Embryonic facial prominence (tissue), 1 donor: ENCODE measurements around the gene CLEC16A.

Source experiments
- DNase-seq: peaks from one replicate; pipeline ENCODE4 v3.0.0-alpha.2; 2016; ENCODE audit errors: extremely low spot score

Gene CLEC16A

DNA sequence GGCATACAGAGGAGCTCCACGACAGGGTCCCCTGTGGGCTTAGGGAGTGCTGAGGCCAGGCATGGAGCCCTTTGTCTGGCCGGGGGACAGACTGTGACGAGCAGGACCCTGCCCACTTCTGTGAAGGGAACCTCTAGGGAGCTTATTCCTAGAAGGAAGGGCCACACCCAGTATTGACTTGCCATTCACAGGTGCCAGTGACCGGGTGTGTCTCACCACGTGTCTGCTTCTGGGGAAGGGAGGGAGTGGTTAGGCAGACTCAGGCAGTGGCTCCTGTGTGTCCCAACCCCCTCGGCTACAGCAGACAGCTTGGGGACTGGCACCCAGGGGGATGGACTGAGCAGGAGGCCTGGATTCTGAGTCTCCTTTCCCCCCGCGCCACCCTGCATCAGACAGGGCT, 254.5 kb downstream of the CLEC16A start:
- no peak for DNase-seq

- no peak for DNase-seq
Observed at GRCh38 chr16:11200592-11200991, 256.2 kb downstream of the CLEC16A start.

- no peak for DNase-seq
Observed at GRCh38 chr16:11201498-11202259, 257.3 kb downstream of the CLEC16A start.

- no peak for DNase-seq
Observed at GRCh38 chr16:11202260-11203091, 258.1 kb downstream of the CLEC16A start.

GRCh38 chr16:11203111-11203623, 258.8 kb downstream of the CLEC16A start:
- no peak for DNase-seq

GRCh38 chr16:11204513-11205047, 260.2 kb downstream of the CLEC16A start:
- no peak for DNase-seq

DNA sequence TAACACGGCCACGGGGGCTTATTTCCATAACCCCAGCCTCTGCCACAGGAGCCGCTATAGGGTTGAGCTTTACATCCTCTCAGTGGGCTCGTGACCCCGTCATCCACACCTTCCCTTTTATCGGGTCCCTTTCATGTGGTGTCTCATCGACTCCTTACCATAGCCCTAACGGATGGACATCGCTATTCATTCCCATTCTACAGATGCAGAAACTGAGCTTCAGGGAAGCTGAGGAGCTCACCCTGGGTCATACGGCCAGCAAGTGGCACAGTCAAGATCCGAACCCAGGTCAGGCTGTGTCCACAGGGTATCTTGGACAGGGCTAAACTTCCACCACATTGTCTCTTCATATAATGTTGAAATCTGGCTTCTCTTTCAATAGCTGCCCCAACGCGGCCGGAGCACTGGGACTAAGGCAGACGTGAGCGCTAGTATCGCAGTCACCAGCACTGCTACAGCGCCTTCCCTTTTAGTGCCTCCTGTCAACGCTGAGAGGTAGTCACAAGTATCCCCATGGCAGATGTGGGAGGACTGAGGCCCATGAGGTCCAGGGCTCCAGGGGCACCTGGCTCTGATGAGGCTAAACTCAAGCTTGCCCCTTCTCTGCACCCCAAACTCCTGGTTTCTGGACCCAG, 260.8 kb downstream of the CLEC16A start:
- DNase-seq: no peak

GRCh38 chr16:11205754-11206581, 261.6 kb downstream of the CLEC16A start:
- no peak for DNase-seq

GRCh38 chr16:11207646-11208045, 263.3 kb downstream of the CLEC16A start:
- DNase-seq: no peak

DNA sequence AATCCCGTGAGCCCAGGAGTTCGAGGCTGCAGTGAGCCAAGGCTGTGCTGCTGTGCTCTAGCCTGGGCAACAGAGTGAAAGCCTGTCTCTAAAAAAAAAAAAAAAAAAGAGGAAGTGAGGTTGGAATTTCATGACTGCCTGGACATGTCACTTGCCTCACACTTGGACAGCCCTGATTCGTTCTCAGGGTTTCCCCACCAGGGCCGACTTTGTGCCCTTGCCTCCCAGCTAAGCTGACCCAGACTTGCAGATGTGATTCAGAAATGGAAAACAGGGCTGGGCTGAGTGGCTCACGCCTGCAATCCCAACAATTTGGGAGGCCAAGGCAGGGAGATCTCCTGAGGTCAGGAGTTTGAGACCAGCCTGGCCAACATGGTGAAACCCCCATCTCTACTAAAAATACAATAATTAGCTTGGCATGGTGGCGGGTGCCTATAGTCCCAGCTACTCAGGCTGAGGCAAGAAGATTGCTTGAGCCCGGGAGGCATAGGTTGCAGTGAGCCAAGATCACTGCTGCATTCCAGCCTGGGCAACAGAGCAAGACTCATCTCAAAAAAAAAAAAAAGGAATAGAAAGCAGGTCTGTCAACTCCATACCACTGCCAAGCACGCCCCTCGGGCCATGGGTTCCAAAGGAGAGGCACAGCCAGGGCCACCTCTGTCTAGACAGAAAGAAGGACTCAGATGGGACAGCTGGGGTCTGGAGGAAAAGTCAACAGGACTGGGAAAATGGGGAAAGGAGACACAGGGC, 264.7 kb downstream of the CLEC16A start:
- no peak for DNase-seq

- no peak for DNase-seq
Observed at GRCh38 chr16:11210260-11210659, 265.9 kb downstream of the CLEC16A start.

DNA sequence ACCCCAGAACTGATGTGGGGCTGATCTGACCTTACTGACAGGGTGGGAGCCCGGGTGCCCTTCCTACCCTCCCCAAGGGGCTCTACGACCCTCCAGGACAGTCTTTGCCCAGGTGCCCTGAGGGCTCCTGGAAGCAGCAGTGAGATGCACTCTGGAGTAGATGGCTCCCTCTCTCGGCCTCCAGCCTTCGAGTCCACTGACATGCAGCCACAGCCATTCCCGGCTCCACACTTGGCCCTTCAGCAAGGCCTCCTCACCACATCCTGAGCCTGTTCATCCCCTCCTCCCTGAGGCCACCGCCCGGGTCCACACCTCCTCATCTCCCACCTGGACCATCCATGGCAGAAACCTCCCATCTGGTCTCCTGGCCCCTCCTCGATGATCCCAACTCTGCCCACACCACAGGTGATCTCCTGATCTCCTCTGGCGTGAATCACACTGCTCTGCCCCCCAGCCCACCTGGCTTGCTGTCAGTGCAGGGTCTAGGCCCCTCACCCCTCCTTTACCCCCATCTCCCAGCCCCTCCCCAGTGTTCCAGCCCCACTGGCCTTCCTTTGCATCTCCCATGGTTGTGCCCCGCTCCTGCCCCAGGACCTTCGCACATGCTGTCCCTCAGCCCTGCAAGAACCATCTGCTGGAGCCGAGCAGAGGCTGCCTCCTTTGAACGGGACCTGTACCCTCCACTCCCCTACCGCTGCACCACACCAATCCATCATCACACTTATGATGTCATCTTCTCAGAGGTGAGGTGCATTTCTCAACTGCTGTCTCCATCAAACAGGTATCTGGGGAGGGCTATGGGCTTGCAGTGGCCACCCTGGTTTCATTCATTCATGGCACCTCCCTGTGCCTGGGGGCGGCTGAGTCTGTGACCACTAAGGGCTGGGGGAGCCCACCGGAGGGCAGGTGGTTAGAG, 267.0 kb downstream of the CLEC16A start:
- DNase-seq: no peak

GRCh38 chr16:11211977-11212797, 267.8 kb downstream of the CLEC16A start:
- no peak for DNase-seq

- no peak for DNase-seq
Observed at GRCh38 chr16:11212798-11213196, 268.4 kb downstream of the CLEC16A start.

GRCh38 chr16:11213373-11213772, 269.0 kb downstream of the CLEC16A start:
- no peak for DNase-seq

GRCh38 chr16:11213799-11214198, 269.4 kb downstream of the CLEC16A start:
- DNase-seq: no peak

- no peak for DNase-seq
Observed at GRCh38 chr16:11215935-11216556, 271.7 kb downstream of the CLEC16A start.
